GM23248 (cell line): ENCODE measurements around the gene LAMA3. TPM values are rescaled to one million over a fixed set of nuclear protein-coding genes. Genes with fewer than 3 reads are reported as not detected.

Source experiments
- DNase-seq: peaks from one replicate; pipeline ENCODE4 v3.0.0-alpha.2; 2015
- H2AFZ ChIP-seq: fragments of 200-600 bp; sonication (generic); 2 replicates; pipeline ENCODE4 v1.6.1; 2016; ENCODE audit warnings: antibody characterized with exemption
- H3F3A ChIP-seq: fragments of 200-600 bp; sonication (generic); 2 replicates; pipeline ENCODE4 v1.6.1; 2016; ENCODE audit warnings: mild to moderate bottlenecking, antibody characterized with exemption, mixed run types; ENCODE audit not compliant: insufficient read depth
- H3K27ac ChIP-seq: fragments of 200-600 bp; sonication (generic); 2 replicates; pipeline ENCODE4 v1.5.1; 2016; ENCODE audit warnings: mild to moderate bottlenecking
- H3K27me3 ChIP-seq: fragments of 200-600 bp; sonication (generic); replicated peaks from 2 replicates; pipeline ENCODE4 v1.6.1; 2016; ENCODE audit warnings: mild to moderate bottlenecking; ENCODE audit not compliant: insufficient read depth
- H3K36me3 ChIP-seq: fragments of 200-600 bp; sonication (generic); 2 replicates; pipeline ENCODE4 v1.6.1; 2016; ENCODE audit warnings: low read depth, mild to moderate bottlenecking
- H3K4me1 ChIP-seq: fragments of 200-600 bp; sonication (generic); 2 replicates; pipeline ENCODE4 v1.6.1; 2016; ENCODE audit warnings: mild to moderate bottlenecking; ENCODE audit not compliant: insufficient read depth
- H3K4me2 ChIP-seq: fragments of 200-600 bp; sonication (generic); one replicate; pipeline ENCODE4 v1.6.1; 2016; ENCODE audit warnings: mild to moderate bottlenecking; ENCODE audit not compliant: unreplicated experiment
- H3K4me3 ChIP-seq: fragments of 200-600 bp; sonication (generic); 2 replicates; pipeline ENCODE4 v1.5.1; 2016; ENCODE audit warnings: mild to moderate bottlenecking
- H3K79me2 ChIP-seq: fragments of 200-600 bp; sonication (generic); 2 replicates; pipeline ENCODE4 v1.6.1; 2016; ENCODE audit warnings: mild to moderate bottlenecking; ENCODE audit not compliant: insufficient read depth
- H3K9ac ChIP-seq: fragments of 200-600 bp; sonication (generic); 2 replicates; pipeline ENCODE4 v1.6.1; 2016; ENCODE audit warnings: mild to moderate bottlenecking
- H3K9me2 ChIP-seq: fragments of 200-600 bp; sonication (generic); 2 replicates; pipeline ENCODE4 v1.6.1; 2016; ENCODE audit warnings: mixed run types, mild to moderate bottlenecking, moderate library complexity; ENCODE audit not compliant: insufficient read depth
- H3K9me3 ChIP-seq: fragments of 200-600 bp; sonication (generic); one replicate; pipeline ENCODE4 v1.6.1; 2017; ENCODE audit warnings: low read depth
- H4K20me1 ChIP-seq: fragments of 200-600 bp; sonication (generic); 2 replicates; pipeline ENCODE4 v1.6.0; 2016; ENCODE audit not compliant: insufficient read depth
- EZH2 ChIP-seq: fragments of 200-600 bp; sonication (generic); IDR thresholded peaks from 2 replicates; pipeline ENCODE4 v1.6.1; 2018; ENCODE audit warnings: antibody characterized with exemption, mild to moderate bottlenecking; ENCODE audit not compliant: insufficient read depth, poor library complexity, severe bottlenecking
- EZH2phosphoT487 ChIP-seq: fragments of 200-600 bp; sonication (generic); IDR thresholded peaks from 2 replicates; pipeline ENCODE4 v1.6.1; 2018; ENCODE audit warnings: antibody characterized with exemption, moderate library complexity, mild to moderate bottlenecking, low read depth; ENCODE audit not compliant: insufficient read depth
- WGBS, 2 experiments: methylation state at CpG; one replicate each; pipeline ENCODE4 v1.1.6; 2015 to 2017; ENCODE audit warnings: low lambda C conversion rate in 2 of 2, low coverage in 1 of 2; ENCODE audit errors: missing lambda C conversion rate in 2 of 2; 5-methylcytosine and 5-hydroxymethylcytosine counted together
- in situ Hi-C: fragments of 300-500 bp; cut with MboI; formaldehyde crosslinking; loops from 2 replicates; pipeline ENCODE4 v1.15.0; 2020
- polyA plus RNA-seq: library from polyadenylated mRNA; unstranded; fragments of >200 nt; fragmentation: Nextera tagmentation; extraction: Ambion mirVana; gene quantifications from 2 replicates; pipeline ENCODE4 v1.2.1, GENCODE V29; 2016
- total RNA-seq: library from RNA; depleted of rRNA; stranded (reverse); fragments of >200 nt; shearing (Covaris generic); gene quantifications from 2 replicates; pipeline ENCODE4 v1.2.3, GENCODE V29; 2014

LAMA3 gene
- total and polyA plus RNA-seq, 2 experiments from 2014 or later: 0.93 to 1.9 TPM

DNA sequence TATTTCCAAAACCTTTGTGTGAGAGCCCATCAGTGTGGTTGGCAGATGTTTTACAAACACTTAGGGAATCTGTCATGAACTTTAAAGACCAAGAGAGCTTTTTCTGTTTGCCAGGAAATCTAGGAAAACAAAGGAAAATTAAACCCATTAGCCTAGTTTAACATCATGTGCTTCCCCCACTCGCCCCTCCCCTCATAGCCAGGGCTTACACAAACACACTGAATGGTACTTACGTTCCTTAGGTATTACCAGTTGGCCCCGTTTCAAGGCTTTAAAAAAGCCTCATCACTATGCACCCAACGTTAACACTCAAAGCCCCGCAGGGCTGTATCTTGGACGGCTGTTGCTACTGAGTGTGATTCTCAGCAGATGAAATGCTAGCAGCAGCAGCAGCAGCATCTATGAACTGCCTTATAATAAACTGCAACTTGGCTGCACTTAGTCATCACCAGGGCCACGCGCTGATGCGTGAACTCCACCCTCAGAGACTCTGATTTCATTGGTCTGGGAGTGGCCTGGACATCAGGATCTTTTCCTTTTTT, 305.2 kb downstream of the LAMA3 start:
- Histone ChIP-seq H3K36me3 (no peaks in the 10 kb centered on the region), H2AFZ (peak overlapping the region; percentile 33; the same call in 1 of the 2 replicates), H3K79me2 (no peaks in the 10 kb centered on the region), H3F3A (peaks cover 21% of the 10 kb centered on the region), H3K9me2 (no peaks in the 10 kb centered on the region), H3K27ac (peak overlapping the region; percentile 3; the same call in 1 of the 2 replicates), H4K20me1 (no peaks in the 10 kb centered on the region), H3K4me3 (0 out of 2 replicates have a peak overlapping the region, but pooled peaks have one; percentile 10), H3K27me3 (no peaks in the 10 kb centered on the region), H3K4me1 (0 out of 2 replicates have a peak, but pooled peaks cover 11% of the 10 kb centered on the region), H3K4me2 (peak overlapping the region; percentile 57), H3K9me3 (no peaks in the 10 kb centered on the region), H3K9ac (no peak overlapping the region)
- WGBS, 2 experiments: 2% methylated on average over 9 of the region's 9 CpGs
- peak; percentile 87 for DNase-seq
- TF ChIP-seq EZH2phosphoT487: no peak
- no peak for TF ChIP-seq EZH2
- in situ Hi-C loops: no loop called here

DNA sequence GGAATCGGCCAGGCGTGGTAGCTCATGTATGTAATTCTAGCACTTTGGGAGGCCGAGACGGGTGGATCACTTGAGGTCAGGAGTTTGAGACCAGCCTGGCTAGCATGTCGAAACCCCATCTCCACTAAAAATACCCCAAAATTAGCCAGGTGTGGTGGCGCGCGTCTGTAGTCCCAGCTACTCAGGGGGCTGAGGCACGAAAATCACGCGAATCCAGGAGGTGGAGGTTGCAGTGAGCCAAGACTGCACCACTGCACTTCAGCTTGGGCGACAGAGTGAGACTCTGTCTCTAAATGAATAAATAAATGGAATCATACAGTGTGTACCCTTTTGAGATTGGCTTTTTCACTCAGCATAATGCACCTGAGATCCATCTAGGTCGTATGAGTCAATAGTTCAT, 305.9 kb downstream of the LAMA3 start:
- Histone ChIP-seq H3K27me3 (no peaks in the 10 kb centered on the region), H3K9ac (no peak overlapping the region), H3K4me2 (no peak overlapping the region), H3F3A (peaks cover 20% of the 10 kb centered on the region), H3K4me1 (0 out of 2 replicates have a peak, but pooled peaks cover 11% of the 10 kb centered on the region), H3K36me3 (no peaks in the 10 kb centered on the region), H3K79me2 (no peaks in the 10 kb centered on the region), H3K27ac (no peak overlapping the region), H3K9me2 (no peaks in the 10 kb centered on the region), H4K20me1 (no peaks in the 10 kb centered on the region), H2AFZ (no peak overlapping the region), H3K4me3 (no peak overlapping the region), H3K9me3 (no peaks in the 10 kb centered on the region)
- WGBS, 2 experiments: 96 to 98% methylated on average over 13 of the region's 13 CpGs
- DNase-seq: no peak
- TF ChIP-seq EZH2: no peak
- TF ChIP-seq EZH2phosphoT487: no peak
- in situ Hi-C loops: no loop called here

- H3K4me1 ChIP-seq: 0 out of 2 replicates have a peak, but pooled peaks cover 7% of the 10 kb centered on the region
- 78 to 83% methylated on average over 2 of the region's 2 CpGs for WGBS, 2 experiments
- no peak for TF ChIP-seq EZH2
- no peak for TF ChIP-seq EZH2phosphoT487
- H3K36me3 ChIP-seq: no peaks in the 10 kb centered on the region
- no peak overlapping the region for H3K4me3 ChIP-seq
- H3K9me3 ChIP-seq: no peaks in the 10 kb centered on the region
- H3K9me2 ChIP-seq: no peaks in the 10 kb centered on the region
- H3K9ac ChIP-seq: no peak overlapping the region
- H2AFZ ChIP-seq: no peak overlapping the region
- H3K79me2 ChIP-seq: no peaks in the 10 kb centered on the region
- no peak for DNase-seq
- H3F3A ChIP-seq: peaks cover 9% of the 10 kb centered on the region
- in situ Hi-C loops: no loop called here
- H3K4me2 ChIP-seq: no peak overlapping the region
- H4K20me1 ChIP-seq: no peaks in the 10 kb centered on the region
- H3K27me3 ChIP-seq: no peaks in the 10 kb centered on the region
- H3K27ac ChIP-seq: no peak overlapping the region
Observed at GRCh38 chr18:23998018-23998417, 308.8 kb downstream of the LAMA3 start.

DNA sequence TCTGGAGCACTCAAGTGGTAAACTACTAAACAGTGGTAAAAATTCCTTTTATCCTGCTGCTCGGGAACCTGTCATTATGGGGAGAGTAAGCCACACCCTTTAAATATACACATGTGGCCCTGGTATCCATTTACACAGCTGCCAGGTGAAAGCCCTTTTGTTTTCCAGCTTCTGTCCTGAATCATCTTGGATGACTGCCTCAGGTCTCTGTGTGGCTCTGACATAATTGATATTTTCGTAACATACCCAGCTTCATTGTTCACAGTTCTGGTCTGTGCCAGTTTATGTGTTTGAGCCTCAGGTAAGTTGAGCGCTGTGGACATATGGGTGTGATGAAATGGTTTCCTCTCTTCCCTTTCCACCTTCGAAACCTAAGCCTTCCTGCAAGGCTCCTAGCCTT, 309.6 kb downstream of the LAMA3 start:
- peak; percentile 32 for DNase-seq
- Histone ChIP-seq H3F3A (peaks cover 7% of the 10 kb centered on the region), H3K4me3 (no peak overlapping the region), H3K9me3 (no peaks in the 10 kb centered on the region), H3K36me3 (no peaks in the 10 kb centered on the region), H3K9ac (no peak overlapping the region), H2AFZ (no peak overlapping the region), H3K4me1 (peaks cover 7% of the 10 kb centered on the region; the same call in 1 of the 2 replicates), H4K20me1 (no peaks in the 10 kb centered on the region), H3K27me3 (no peaks in the 10 kb centered on the region), H3K79me2 (no peaks in the 10 kb centered on the region), H3K9me2 (no peaks in the 10 kb centered on the region), H3K27ac (no peak overlapping the region), H3K4me2 (no peak overlapping the region)
- WGBS, 2 experiments: 44 to 46% methylated on average over 4 of the region's 4 CpGs
- TF ChIP-seq EZH2: no peak
- no peak for TF ChIP-seq EZH2phosphoT487
- in situ Hi-C loops: no loop called here
